ENCODE data around the gene EXD3. TPM values are rescaled to one million over a fixed set of nuclear protein-coding genes. Genes with fewer than 3 reads are reported as not detected.

EXD3 gene
- total and polyA plus RNA-seq, 2 donors from 2014 or later: 18.9 to 44.5 TPM

DNA sequence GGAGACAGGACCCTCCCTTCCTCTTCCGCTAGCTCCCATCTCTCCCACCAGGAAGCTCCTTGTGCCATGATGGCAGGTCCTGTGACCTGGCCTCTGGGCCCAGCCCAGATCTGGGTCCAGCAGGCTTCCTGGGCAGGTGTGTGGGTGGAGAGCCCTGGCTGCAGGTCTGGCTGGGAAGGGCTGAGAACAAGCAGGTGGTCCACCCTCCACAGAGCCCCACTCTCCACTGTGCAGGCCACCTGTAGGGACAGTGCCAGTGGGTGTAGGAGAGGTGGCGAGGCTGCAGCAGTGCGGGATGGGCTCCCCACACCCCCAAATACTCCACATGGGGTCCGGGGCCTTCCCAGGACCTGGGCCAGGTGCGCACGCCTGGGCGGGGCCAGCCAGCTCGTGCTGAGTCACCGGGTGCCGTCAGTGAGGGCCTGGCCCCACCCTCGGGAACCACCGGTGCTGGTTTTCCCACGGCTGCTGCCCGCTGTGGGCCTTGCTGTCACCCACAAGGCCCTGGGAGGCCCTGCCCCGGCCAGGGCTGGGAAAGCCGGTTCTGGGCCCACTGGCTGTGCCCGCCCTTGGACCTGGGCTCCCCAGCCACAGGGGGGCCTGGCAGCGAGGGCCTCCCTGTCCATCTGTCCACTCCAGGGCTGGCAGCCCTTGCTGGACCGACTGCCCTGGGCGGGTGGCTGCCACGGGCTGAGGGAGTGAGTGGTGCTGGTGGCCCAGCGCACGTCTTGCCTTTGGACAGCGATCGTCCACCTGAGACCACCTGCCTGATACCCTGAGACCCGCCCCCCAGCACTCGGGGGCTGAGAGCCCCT lies 111.6 kb downstream of the EXD3 start:
- H3K27ac ChIP-seq (ENCODE audit: low read depth in 2 of 2, low read length in 2 of 2): peak overlapping the region in 1 of 2 donors; percentile 67
- no peaks in the 10 kb centered on the region for H3K9me3 ChIP-seq (ENCODE audit: control insufficient read depth in 2 of 3, insufficient read depth in 1 of 3, low read length in 3 of 3)
- H3K4me3 ChIP-seq (ENCODE audit: low read length in 3 of 3): no peak overlapping the region
- no peak overlapping the region for H3K9ac ChIP-seq (ENCODE audit: low read length in 3 of 3)
- TF ChIP-seq, protein P1, sequence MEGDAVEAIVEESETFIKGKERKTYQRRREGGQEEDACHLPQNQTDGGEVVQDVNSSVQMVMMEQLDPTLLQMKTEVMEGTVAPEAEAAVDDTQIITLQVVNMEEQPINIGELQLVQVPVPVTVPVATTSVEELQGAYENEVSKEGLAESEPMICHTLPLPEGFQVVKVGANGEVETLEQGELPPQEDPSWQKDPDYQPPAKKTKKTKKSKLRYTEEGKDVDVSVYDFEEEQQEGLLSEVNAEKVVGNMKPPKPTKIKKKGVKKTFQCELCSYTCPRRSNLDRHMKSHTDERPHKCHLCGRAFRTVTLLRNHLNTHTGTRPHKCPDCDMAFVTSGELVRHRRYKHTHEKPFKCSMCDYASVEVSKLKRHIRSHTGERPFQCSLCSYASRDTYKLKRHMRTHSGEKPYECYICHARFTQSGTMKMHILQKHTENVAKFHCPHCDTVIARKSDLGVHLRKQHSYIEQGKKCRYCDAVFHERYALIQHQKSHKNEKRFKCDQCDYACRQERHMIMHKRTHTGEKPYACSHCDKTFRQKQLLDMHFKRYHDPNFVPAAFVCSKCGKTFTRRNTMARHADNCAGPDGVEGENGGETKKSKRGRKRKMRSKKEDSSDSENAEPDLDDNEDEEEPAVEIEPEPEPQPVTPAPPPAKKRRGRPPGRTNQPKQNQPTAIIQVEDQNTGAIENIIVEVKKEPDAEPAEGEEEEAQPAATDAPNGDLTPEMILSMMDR (IDR thresholded peaks at IDR 0.05; ENCODE audit: borderline replicate concordance, extremely low read depth, insufficient read depth): no peak
- H3K4me1 ChIP-seq (ENCODE audit: control insufficient read depth in 2 of 3, insufficient read depth in 2 of 3, low read depth in 1 of 3, low read length in 3 of 3): peaks cover 0 to 10% (median 2%) of the 10 kb centered on the region in 3 donors
- peak in 2 of 5 donors; percentile 58 to 94 for DNase-seq
- no peak for FAIRE-seq
- H3K36me3 ChIP-seq (ENCODE audit: control insufficient read depth in 2 of 3, insufficient read depth in 3 of 3, low read length in 3 of 3): no peaks in the 10 kb centered on the region
- intact Hi-C loops (cut with DNase I): no loop called here
- H3K27me3 ChIP-seq (ENCODE audit: control insufficient read depth, insufficient read depth, low read length): no peaks in the 10 kb centered on the region

DNA sequence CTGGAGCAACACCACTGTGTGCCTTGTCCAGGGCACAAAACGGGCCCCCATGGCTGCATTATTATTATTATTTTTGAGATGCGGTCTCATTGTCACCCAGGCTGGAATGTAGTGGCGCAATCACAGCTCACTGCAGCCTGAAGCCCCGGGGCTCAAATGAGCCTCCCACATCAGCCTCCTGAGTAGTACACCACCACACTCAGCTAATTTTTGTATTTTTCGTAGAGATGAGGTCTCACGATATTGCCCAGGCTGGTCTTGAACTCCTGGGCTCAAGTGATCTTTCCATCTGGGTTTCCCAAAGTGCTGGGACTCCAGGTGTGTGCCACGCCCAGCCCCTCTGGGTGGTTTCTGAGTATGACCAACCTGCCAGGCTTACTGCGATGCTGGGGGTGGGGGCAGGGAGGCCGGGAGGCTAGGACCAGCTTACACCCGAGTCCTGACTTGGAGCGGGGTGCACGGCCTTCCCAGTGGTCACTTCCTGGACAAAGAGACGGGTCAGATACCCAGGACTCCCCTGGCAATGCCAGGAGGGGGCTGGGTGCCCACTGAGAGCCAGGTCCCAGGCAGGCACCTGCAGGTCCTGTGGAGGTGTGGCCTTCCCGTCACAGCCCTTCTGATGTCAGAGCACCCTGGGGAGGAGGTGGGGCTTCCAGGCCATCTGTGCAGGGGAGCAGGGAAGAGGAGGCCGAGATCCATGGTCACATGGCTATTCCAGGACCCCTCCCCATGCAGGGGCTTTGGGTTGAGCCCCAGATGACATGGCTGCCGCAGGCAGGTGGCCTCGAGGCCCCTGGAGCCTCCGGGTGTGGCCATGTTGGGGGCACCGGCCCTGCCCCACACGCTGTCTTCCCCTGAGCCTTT lies 112.5 kb downstream of the EXD3 start:
- H3K9me3 ChIP-seq (ENCODE audit: control insufficient read depth in 2 of 3, insufficient read depth in 1 of 3, low read length in 3 of 3): no peaks in the 10 kb centered on the region
- no peaks in the 10 kb centered on the region for H3K36me3 ChIP-seq (ENCODE audit: control insufficient read depth in 2 of 3, insufficient read depth in 3 of 3, low read length in 3 of 3)
- DNase-seq: peak in 2 of 5 donors; percentile 65 to 83
- TF ChIP-seq, protein P1 (IDR thresholded peaks at IDR 0.05; ENCODE audit: borderline replicate concordance, extremely low read depth, insufficient read depth): no peak
- no peak overlapping the region for H3K4me3 ChIP-seq (ENCODE audit: low read length in 3 of 3)
- intact Hi-C loops (cut with DNase I): no loop called here
- H3K27ac ChIP-seq (ENCODE audit: low read depth in 2 of 2, low read length in 2 of 2): no peak overlapping the region
- peaks cover 0 to 15% (median 8%) of the 10 kb centered on the region in 3 donors for H3K4me1 ChIP-seq (ENCODE audit: control insufficient read depth in 2 of 3, insufficient read depth in 2 of 3, low read depth in 1 of 3, low read length in 3 of 3)
- no peak for FAIRE-seq
- no peak overlapping the region for H3K9ac ChIP-seq (ENCODE audit: low read length in 3 of 3)
- no peaks in the 10 kb centered on the region for H3K27me3 ChIP-seq (ENCODE audit: control insufficient read depth, insufficient read depth, low read length)

DNA sequence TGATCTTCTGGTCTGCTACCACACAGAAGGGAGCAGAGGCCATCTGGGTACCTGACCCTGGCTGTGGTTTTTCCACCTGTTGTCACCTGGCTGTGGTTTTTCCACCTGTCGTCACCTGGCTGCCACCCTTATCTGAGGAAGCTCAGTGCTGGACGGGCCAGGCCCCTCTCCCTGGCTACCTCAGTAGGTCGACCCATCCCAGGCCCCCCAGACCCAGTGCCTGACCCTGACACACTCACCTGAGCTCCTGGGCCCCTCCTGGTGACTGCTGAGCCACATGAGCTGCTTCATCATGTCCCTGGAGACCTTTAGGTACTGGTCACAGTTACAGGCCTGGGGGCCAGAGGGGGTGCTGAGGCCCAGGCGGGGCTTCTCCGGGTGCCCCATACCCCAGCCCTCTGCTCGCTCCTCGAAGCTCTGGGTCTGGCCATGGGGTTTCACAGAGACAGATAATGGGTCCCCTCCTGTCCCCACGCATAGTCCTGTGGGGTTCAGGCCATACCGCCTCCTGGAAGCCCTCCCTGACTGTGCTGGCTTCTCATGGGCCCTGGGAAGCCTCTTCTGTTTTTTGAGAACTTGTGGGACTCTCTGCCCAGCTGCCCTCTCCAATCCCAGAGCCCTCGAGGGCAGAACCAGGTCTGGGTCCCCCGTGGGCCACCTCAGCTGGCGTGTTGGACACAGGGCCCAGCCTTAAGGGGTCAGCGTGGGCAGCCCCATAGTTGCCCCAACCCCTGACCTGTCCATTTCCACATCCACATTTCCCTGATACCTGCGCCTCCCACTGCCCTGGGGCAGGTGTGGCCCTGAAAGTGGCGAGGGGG lies 113.4 kb downstream of the EXD3 start:
- TF ChIP-seq, protein P1 (IDR thresholded peaks at IDR 0.05; ENCODE audit: borderline replicate concordance, extremely low read depth, insufficient read depth): no peak
- Histone ChIP-seq H3K4me1 (ENCODE audit: control insufficient read depth in 2 of 3, insufficient read depth in 2 of 3, low read depth in 1 of 3, low read length in 3 of 3) (peaks cover 0 to 17% (median 11%) of the 10 kb centered on the region in 3 donors), H3K9me3 (ENCODE audit: control insufficient read depth in 2 of 3, insufficient read depth in 1 of 3, low read length in 3 of 3) (no peaks in the 10 kb centered on the region), H3K9ac (ENCODE audit: low read length in 3 of 3) (no peak overlapping the region), H3K36me3 (ENCODE audit: control insufficient read depth in 2 of 3, insufficient read depth in 3 of 3, low read length in 3 of 3) (no peaks in the 10 kb centered on the region), H3K27ac (ENCODE audit: low read depth in 2 of 2, low read length in 2 of 2) (no peak overlapping the region), H3K27me3 (ENCODE audit: control insufficient read depth, insufficient read depth, low read length) (no peaks in the 10 kb centered on the region), H3K4me3 (ENCODE audit: low read length in 3 of 3) (no peak overlapping the region)
- intact Hi-C loops (cut with DNase I): no loop called here
- FAIRE-seq (no peak), DNase-seq (peak in 2 of 5 donors; percentile 56 to 70)
